B cell (primary cell): ENCODE data around the gene IMMP2L. TPM values are rescaled to one million over a fixed set of nuclear protein-coding genes. Genes with fewer than 3 reads are reported as not detected.

ENCODE experiments used
- ATAC-seq: fragments of 200-7000 bp; cut with Tn5 transposase; one replicate; pipeline ENCODE4 v1.10.0; 2021; ENCODE audit warnings: low read depth, mild to moderate bottlenecking, moderate number of reproducible peaks, moderate library complexity
- CTCF ChIA-PET: fragments of 350-600 bp; sonication (Branson Sonifier 250); formaldehyde crosslinking; loops from one replicate; lab custom pipeline; 2021; ENCODE audit warnings: antibody characterized with exemption, inconsistent platforms; lab: Charles Lee
- POLR2A ChIA-PET: fragments of 350-600 bp; sonication (Branson Sonifier 250); formaldehyde crosslinking; loops from one replicate; lab custom pipeline; 2021; ENCODE audit warnings: antibody characterized with exemption; lab: Charles Lee
- DNase-seq: peaks from one replicate; pipeline ENCODE4 v3.0.0; 2013
- H2AFZ ChIP-seq: 2 replicates; pipeline ENCODE4 v1.6.1; 2012; ENCODE audit warnings: mild to moderate bottlenecking, low read depth, low read length; ENCODE audit not compliant: insufficient read depth, poor library complexity, severe bottlenecking
- H3K27ac ChIP-seq, 2 donors: 1 replicate in 1 of 2; 2 replicates in 1 of 2; pipeline ENCODE4 v1.5.1; 2012 to 2013; ENCODE audit warnings: low read length in 2 of 2, mild to moderate bottlenecking in 2 of 2, moderate library complexity in 1 of 2
- H3K27me3 ChIP-seq, 4 experiments: fragments of 200-600 bp in 1 of 4; sonication (generic) in 1 of 4; replicated peaks in 1 of 4; 1 replicate in 2 of 4; 2 replicates in 2 of 4; pipeline versions ENCODE4 v1.6.1 to v1.7.0; 2013 to 2016; ENCODE audit warnings: low read length in 3 of 4, mild to moderate bottlenecking in 2 of 4, mixed read lengths in 1 of 4, moderate library complexity in 1 of 4; ENCODE audit not compliant: insufficient read depth in 4 of 4, control insufficient read depth in 3 of 4; ENCODE audit errors: control extremely low read depth in 1 of 4
- H3K36me3 ChIP-seq, 2 experiments: replicated peaks in 1 of 2; 1 replicate in 1 of 2; 2 replicates in 1 of 2; pipeline versions ENCODE4 v1.6.1 to v1.7.1; 2013; ENCODE audit warnings: low read length in 1 of 2; ENCODE audit not compliant: insufficient read depth in 2 of 2, control insufficient read depth in 1 of 2; ENCODE audit errors: control extremely low read depth in 1 of 2, extremely low read depth in 1 of 2
- H3K4me1 ChIP-seq, 2 donors: fragments of 200-600 bp in 1 of 2; sonication (generic) in 1 of 2; 1 replicate in 1 of 2; 2 replicates in 1 of 2; pipeline versions ENCODE4 v1.5.1 to v1.6.1; 2013 to 2017; ENCODE audit warnings: low read length in 2 of 2; ENCODE audit not compliant: control insufficient read depth in 2 of 2, insufficient read depth in 2 of 2
- H3K4me2 ChIP-seq: replicated peaks from 2 replicates; pipeline ENCODE3; 2012; ENCODE audit warnings: mild to moderate bottlenecking, low read depth, low read length; ENCODE audit not compliant: poor library complexity, severe bottlenecking
- H3K4me3 ChIP-seq, 5 experiments: fragments of 200-600 bp in 1 of 5; sonication (generic) in 1 of 5; 1 replicate in 3 of 5; 2 replicates in 2 of 5; pipeline versions ENCODE4 v1.5.1 to v1.7.0; 2011 to 2016; ENCODE audit warnings: low read length in 4 of 5, mild to moderate bottlenecking in 4 of 5, low read depth in 2 of 5, control low read depth in 1 of 5, moderate library complexity in 1 of 5; ENCODE audit not compliant: insufficient read depth in 1 of 5; ENCODE audit errors: control extremely low read depth in 1 of 5, extremely low read depth in 1 of 5
- H3K79me2 ChIP-seq: fragments of 200-600 bp; sonication (generic); one replicate; pipeline ENCODE4 v1.6.0; 2016; ENCODE audit warnings: low read length; ENCODE audit not compliant: control insufficient read depth, insufficient read depth
- H3K9ac ChIP-seq: fragments of 200-600 bp; sonication (generic); 2 replicates; pipeline ENCODE4 v1.6.1; 2017; ENCODE audit warnings: mild to moderate bottlenecking, low read length, moderate library complexity
- H3K9me3 ChIP-seq, 3 donors: one replicate each; pipeline versions ENCODE4 v1.6.1 to v1.7.1; 2013; ENCODE audit warnings: low read length in 2 of 3; ENCODE audit not compliant: control insufficient read depth in 2 of 3, insufficient read depth in 1 of 3; ENCODE audit errors: control extremely low read depth in 1 of 3
- H4K20me1 ChIP-seq: 2 replicates; pipeline ENCODE4 v1.6.0; 2012; ENCODE audit warnings: mild to moderate bottlenecking, low read length; ENCODE audit not compliant: insufficient read depth, control insufficient read depth, poor library complexity, severe bottlenecking
- H3K27ac Mint-ChIP-seq: one replicate; pipeline ENCODE4 v1.8.0; 2021; ENCODE audit warnings: mixed read lengths
- H3K27me3 Mint-ChIP-seq: one replicate; pipeline ENCODE4 v1.8.0; 2021; ENCODE audit warnings: mixed read lengths
- H3K4me1 Mint-ChIP-seq: one replicate; pipeline ENCODE4 v1.8.0; 2021; ENCODE audit warnings: mixed read lengths
- H3K4me3 Mint-ChIP-seq: one replicate; pipeline ENCODE4 v1.8.0; 2021; ENCODE audit warnings: mixed read lengths
- H3K9me3 Mint-ChIP-seq: one replicate; pipeline ENCODE4 v1.8.0; 2022; ENCODE audit warnings: mixed read lengths; ENCODE audit not compliant: insufficient read depth
- CTCF ChIP-seq: fragments of 200-600 bp; IDR thresholded peaks from one replicate; pipeline ENCODE4 v1.8.0; 2022; ENCODE audit warnings: antibody characterized with exemption, mild to moderate bottlenecking
- EZH2 ChIP-seq: IDR thresholded peaks from 2 replicates; pipeline ENCODE4 v1.6.1; 2012; ENCODE audit warnings: borderline replicate concordance, low read depth, mild to moderate bottlenecking, moderate library complexity, low read length; ENCODE audit not compliant: insufficient read depth, poor library complexity, severe bottlenecking
- WGBS: methylation state at CpG from one replicate; pipeline ENCODE4 v1.1.5; 2013; ENCODE audit warnings: missing lambda C conversion rate; ENCODE audit not compliant: insufficient coverage; 5-methylcytosine and 5-hydroxymethylcytosine counted together
- intact Hi-C: fragments of 100-400 bp; cut with micrococcal nuclease; formaldehyde crosslinking; loops from one replicate; pipeline ENCODE4 v1.10.0; 2022
- polyA plus RNA-seq: library from polyadenylated mRNA; depleted of rRNA; stranded (reverse); fragments of >200 nt; gene quantifications from 2 replicates; pipeline ENCODE4 v1.2.3, GENCODE V29; 2012
- total RNA-seq, 2 donors: library from RNA; stranded (reverse); fragments of 120-200 nt in 1 of 2; gene quantifications; 1 replicate in 1 of 2; 2 replicates in 1 of 2; pipeline versions ENCODE4 v1.2.3 to v1.2.4, GENCODE V29; 2013 to 2022

The IMMP2L gene
- total and polyA plus RNA-seq, 2 donors (not counting 1 experiment from before 2014, with no cell fraction given): 3.8 to 34.2 TPM

DNA sequence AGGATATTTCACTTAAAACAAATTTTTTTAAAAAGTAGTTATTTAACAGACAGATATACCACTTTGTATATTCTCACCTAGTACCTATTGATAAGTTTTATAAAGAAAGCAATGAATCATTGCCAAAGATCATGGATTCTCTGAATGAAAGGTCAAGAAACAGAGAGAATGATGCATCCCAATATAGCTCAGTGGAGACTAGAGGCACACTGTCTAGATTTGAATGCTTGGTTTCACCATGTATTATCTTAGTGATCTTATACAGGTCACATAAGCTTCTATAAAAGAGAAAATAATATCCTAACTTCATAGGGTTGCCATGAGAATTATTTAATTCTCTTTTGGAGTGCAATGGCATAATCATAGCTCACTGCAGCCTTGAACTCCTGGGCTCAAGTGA lies 558.4 kb downstream of the IMMP2L start:
- no peak overlapping the region for H2AFZ ChIP-seq
- H3K27me3 ChIP-seq: no peaks in the 10 kb centered on the region
- intact Hi-C loops: no loop called here
- CTCF ChIA-PET: no interaction called here
- H3K9me3 Mint-ChIP-seq: no peaks in the 10 kb centered on the region
- no peaks in the 10 kb centered on the region for H3K4me1 ChIP-seq
- no peaks in the 10 kb centered on the region for H3K36me3 ChIP-seq
- H3K79me2 ChIP-seq: no peaks in the 10 kb centered on the region
- no peak overlapping the region for H3K4me3 ChIP-seq
- ATAC-seq (no peak), DNase-seq (no peak)
- no peaks in the 10 kb centered on the region for H3K27me3 Mint-ChIP-seq
- H3K9ac ChIP-seq: no peak overlapping the region
- H3K4me2 ChIP-seq: no peak overlapping the region
- TF ChIP-seq CTCF: no peak
- TF ChIP-seq EZH2: no peak
- H3K27ac Mint-ChIP-seq: no peak overlapping the region
- no peaks in the 10 kb centered on the region for H3K9me3 ChIP-seq
- no peaks in the 10 kb centered on the region for H4K20me1 ChIP-seq
- H3K4me3 Mint-ChIP-seq: no peak overlapping the region
- POLR2A ChIA-PET: no interaction called here
- peaks cover 6% of the 10 kb centered on the region for H3K4me1 Mint-ChIP-seq
- H3K27ac ChIP-seq: no peak overlapping the region

DNA sequence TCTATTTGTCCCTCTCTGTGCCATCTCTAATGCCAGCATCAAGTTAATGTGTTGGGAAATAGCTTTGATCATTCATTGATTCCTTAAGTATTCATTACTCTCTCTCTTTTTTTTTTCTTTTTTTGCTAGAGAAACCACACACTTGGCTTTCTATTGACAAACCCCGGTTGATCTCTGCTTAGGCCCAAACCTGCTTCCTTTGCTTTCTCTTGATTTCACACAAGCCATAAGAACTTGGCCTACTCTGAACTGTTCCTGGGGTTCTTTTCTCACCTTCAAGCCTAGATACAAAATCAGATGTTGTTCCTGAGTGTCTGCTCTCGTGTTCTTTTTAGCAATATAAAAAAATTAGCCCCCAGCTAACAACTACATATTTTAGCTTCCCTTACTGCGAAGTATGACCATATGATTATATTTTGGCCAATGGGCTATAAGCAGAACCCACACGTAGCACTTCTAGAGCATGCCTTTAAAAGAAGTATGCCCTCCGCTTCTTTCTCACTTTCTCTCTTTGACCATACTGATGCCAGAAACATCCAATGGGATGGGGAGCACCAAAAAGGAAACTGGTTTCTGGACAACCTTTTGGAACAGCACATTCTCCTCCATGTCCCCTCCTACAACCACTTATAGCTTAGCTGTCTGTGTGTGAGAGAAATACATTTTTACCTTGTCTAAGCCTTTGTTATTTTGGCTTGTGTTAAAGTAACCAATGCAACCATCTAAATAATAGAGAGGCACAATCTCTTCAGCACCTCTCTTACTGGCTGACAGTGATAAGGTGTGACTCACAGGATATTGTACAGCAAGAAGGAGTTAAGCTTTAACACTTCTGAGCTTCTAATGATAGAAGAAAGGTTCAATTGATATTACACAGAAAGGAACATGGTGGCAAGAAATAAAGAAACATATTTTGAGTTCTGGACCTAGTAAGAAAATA lies 568.0 kb downstream of the IMMP2L start:
- H4K20me1 ChIP-seq: no peaks in the 10 kb centered on the region
- ChIA-PET CTCF (no interaction called here), POLR2A (no interaction called here)
- H3K9ac ChIP-seq: no peak overlapping the region
- H3K9me3 Mint-ChIP-seq: no peaks in the 10 kb centered on the region
- DNase-seq (no peak), ATAC-seq (no peak)
- H3K27ac ChIP-seq: no peak overlapping the region
- H3K36me3 ChIP-seq: no peaks in the 10 kb centered on the region
- no peaks in the 10 kb centered on the region for H3K9me3 ChIP-seq
- no peaks in the 10 kb centered on the region for H3K27me3 Mint-ChIP-seq
- no peaks in the 10 kb centered on the region for H3K27me3 ChIP-seq
- WGBS: 95% methylated on average over 4 of the region's 5 CpGs
- H2AFZ ChIP-seq: no peak overlapping the region
- no peaks in the 10 kb centered on the region for H3K79me2 ChIP-seq
- no peaks in the 10 kb centered on the region for H3K4me1 Mint-ChIP-seq
- no peak overlapping the region for H3K4me2 ChIP-seq
- TF ChIP-seq CTCF: no peak
- no peak for TF ChIP-seq EZH2
- no peaks in the 10 kb centered on the region for H3K4me1 ChIP-seq
- H3K4me3 ChIP-seq: no peak overlapping the region
- H3K27ac Mint-ChIP-seq: no peak overlapping the region
- intact Hi-C loops: no loop called here
- no peak overlapping the region for H3K4me3 Mint-ChIP-seq
